Amygdala (tissue), 56 donors: ENCODE data around the gene MBOAT7.

Experiments used
- DNase-seq, 56 donors: peaks; one replicate each; lab custom pipeline; 2025; lab: John Stamatoyannopoulos, UW

Gene MBOAT7

DNA sequence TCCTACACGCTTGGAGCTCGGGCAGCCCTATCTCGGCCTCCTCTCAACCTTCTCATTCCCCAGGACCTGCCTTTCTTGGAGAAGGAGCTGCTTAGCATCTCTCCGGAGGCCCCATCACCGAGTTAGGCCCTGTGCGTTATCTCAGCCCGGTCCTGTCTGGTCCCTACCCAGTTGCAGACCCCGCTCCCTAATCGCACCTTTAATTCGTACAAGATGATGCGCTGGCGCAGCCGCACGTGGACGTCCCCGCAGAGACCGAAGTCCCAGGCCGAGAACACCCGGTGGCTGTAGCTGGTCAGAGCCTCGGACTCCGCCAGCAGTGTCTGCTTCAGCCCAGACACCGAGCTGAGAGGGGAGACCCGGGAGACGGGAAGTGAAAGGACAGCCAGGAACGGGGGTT lies 24.2 kb downstream of the MBOAT7 start:
- DNase-seq, result no peak

- peak in 3 of 56 donors; percentile 11 to 24 (median 23) for DNase-seq
These were observed 24.9 kb downstream of the MBOAT7 start for GRCh38 chr19:54164369-54165068.

- DNase-seq, result no peak
These were observed 26.5 kb downstream of the MBOAT7 start for GRCh38 chr19:54162884-54163283.

DNA sequence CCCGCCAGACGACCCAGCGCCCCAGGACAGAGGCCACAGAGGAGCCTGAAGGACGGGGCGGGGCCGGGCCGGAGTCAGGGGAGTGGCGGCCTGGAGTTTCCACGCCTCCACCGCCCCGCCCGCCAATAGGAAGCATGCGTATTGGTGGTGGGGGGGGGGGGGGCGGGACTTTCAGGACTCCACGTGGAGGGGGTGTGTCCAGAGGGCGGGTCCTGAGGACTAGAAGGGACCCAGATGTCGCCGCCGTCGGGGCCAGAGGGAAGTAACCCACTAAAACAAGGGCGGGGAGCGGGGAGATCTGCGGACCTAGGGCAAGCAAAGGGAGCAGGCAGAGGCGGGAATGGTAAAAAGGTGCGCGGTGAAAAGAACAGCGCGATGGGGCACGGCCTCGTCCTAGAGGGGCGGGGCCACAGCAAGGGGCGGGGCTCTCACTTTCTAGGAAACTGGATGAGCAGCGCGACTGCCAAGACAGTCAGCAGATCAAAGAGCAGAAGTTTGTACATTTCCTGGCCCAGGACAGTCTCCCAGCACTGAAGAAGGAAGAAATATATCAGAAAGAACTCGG lies 27.1 kb downstream of the MBOAT7 start:
- DNase-seq, result peak in 37 of 56 donors; percentile 8 to 65 (median 40)

DNA sequence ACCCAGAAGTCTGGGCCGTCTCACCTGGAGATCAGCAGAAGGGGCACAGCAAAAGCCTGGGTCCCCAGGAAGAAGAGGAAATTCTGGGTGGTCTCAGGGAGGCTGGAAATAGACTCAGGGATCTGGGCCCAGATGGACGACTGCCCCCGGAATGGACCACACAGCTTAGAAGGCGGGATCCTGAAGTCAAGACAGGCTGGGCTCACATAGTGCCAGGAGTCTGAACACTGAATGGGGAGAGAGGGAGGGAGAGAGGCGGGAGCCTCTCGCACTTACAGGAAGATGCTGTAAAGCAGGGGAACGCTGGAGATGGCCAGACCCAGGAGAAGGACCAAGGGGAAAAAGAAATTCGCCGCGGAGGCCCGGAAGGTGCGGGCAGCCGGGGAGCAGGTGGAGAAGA lies 28.5 kb downstream of the MBOAT7 start:
- DNase-seq, result no peak

- peak in 2 of 56 donors; percentile 27 to 41 for DNase-seq
These were observed 29.1 kb downstream of the MBOAT7 start for GRCh38 chr19:54160182-54160811.

DNA sequence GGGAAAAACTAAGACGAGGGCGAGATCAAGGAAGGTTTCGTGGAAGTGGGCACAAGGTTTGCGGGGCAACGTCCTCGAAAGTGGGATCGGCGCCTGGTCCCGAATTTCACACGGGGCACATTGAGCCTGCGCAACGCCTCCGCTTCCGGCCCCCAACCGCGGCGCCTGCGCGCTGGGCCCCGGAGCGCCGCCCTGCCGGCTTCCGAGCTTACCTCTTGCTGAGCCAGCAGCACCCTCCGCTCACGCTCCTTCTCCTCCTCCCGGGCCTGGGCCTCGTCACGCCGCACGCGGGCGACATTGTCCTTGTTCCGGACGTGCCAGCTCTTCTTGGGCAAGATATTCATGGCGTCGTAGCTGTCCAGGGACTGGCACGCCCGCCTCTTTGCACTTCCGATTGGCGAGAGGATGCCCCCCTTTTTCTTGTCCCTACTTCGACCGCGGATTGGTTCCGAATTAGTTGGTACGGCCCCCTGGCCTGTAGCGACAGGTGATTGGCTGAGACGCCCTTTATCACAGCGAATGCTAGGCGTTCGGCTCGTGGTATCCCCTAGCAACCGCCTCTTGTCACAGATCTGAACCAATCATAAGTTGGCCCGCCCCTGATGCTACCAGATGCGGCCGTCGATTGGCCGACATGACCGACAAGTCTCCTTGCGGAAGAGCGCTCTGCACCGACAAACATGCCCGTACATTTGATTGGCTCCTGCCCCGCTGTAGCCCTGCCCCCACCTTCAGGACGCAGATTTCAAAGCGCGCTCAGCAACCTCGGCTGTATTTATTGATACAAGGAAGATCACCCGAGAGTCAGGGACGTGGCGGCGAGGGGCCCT lies 29.8 kb downstream of the MBOAT7 start, which contains the start of gene LENG1:
LENG1 (minus strand) TSS at position 370 of the 830 bp plus-strand sequence; CDS start at position 344, 26 bp downstream.
- peak; percentile 92 to 100 (median 99) for DNase-seq

- DNase-seq, result peak in 2 of 56 donors; percentile 10 to 46
These were observed 30.5 kb downstream of the MBOAT7 start for GRCh38 chr19:54158812-54159351.

DNA sequence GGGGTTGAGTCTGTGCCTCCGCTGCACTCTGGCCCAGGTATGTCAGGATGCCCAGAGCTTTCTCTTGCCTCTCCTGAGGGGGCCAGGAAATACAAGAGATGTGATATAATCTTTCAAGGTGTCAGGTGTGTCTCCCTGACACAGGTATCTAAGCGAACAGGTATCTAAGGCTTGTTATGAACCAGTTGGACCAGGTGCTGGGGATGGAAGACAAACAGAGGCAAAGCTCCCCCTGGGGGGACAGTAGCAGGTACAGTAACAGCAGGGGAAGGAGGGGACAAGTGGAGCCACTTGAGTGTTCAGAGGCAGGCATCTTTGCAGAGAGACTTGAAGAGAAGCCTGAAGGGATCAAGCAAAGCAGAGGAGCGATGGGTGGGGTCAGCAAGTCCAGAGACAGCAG lies 32.4 kb downstream of the MBOAT7 start:
- no peak for DNase-seq

DNA sequence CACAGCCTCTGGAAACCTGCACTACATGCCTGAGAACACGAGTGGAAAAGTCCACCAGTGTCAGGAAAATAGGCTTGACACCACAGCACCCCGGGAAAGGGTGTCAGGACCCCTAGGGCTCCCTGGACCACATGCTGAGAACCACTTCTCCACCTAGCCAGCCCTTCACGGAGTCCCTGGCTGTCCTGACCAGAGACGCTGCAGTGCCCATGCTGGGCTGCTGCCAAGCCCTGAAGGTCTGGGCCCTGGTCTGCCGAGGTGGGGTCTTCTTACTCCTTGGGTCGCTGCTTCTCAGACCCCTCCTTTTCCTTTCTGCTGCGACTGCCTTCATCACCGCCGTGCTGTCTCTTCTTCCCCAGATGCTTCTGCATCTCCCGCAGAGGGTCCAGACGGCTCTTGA lies 32.9 kb downstream of the MBOAT7 start:
- no peak for DNase-seq

DNA sequence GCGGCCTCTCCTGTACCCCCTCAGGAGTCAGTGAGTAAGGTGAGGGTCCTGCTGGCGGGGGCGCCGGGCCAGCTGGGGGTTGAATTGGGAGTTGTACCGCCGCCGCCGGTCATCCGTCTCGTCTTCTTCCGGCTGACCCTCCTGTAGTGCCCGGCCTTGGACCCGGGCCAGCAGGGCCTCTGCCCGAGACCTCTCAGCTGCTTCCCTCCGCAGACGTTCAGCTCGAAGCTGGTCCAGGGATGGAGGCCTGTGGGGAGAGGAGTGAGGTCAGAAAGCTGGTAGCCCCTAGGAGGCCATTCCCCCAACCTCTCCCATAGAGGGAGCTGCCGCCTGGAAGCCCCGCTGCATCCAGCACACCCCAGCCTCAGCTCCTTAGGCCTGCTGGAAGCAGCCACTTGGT lies 33.7 kb downstream of the MBOAT7 start:
- DNase-seq, result peak in 1 of 56 donors; percentile 18

GRCh38 chr19:54154603-54155345 lies 34.6 kb downstream of the MBOAT7 start:
- DNase-seq, result no peak

DNA sequence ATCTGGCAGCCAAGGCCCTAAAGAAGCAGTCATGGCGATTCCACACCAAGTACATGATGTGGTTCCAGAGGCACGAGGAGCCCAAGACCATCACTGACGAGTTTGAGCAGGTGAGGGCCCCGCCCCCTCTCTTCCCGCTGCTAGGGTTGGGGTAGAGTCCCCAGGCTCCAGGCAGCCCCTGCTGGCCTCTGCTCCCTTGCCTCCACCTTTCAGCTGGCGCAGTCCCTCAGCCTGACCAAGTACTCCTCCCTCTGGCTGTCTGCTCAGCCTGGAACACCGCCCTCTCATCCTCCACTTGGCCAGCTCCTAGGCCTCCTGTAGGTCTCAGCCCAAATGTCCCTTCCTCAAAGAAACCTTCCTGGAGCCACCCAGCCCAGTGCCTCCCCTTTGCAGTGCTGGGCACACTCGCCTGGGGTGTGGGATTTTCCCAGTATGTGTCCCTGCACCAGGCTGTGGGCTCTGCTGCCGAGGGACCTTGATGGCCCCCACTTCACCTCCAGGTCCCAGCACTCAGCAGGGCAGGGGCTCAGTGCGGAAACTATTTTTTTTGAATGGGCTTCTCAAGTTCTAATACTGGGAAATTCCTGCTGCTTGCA lies 35.6 kb downstream of the MBOAT7 start:
- DNase-seq, result no peak

GRCh38 chr19:54152878-54153524 lies 36.4 kb downstream of the MBOAT7 start:
- no peak for DNase-seq

DNA sequence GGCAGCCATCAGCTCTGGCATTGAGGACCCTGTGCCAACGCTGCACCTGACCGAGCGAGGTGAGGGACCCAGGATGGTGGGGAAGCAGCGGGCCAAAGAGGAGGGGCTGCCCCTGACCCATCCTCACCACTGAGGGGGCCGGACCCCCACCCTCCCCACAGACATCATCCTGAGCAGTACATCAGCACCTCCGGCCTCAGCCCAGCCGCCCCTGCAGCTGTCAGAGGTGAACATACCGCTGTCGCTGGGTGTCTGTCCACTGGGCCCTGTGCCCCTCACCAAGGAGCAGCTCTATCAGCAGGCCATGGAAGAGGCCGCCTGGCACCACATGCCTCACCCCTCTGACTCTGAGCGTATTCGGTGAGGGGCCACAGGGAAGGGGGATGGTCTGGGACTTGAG lies 37.1 kb downstream of the MBOAT7 start:
- DNase-seq, result no peak

- DNase-seq, result no peak
These were observed 37.9 kb downstream of the MBOAT7 start for GRCh38 chr19:54151362-54152035.

DNA sequence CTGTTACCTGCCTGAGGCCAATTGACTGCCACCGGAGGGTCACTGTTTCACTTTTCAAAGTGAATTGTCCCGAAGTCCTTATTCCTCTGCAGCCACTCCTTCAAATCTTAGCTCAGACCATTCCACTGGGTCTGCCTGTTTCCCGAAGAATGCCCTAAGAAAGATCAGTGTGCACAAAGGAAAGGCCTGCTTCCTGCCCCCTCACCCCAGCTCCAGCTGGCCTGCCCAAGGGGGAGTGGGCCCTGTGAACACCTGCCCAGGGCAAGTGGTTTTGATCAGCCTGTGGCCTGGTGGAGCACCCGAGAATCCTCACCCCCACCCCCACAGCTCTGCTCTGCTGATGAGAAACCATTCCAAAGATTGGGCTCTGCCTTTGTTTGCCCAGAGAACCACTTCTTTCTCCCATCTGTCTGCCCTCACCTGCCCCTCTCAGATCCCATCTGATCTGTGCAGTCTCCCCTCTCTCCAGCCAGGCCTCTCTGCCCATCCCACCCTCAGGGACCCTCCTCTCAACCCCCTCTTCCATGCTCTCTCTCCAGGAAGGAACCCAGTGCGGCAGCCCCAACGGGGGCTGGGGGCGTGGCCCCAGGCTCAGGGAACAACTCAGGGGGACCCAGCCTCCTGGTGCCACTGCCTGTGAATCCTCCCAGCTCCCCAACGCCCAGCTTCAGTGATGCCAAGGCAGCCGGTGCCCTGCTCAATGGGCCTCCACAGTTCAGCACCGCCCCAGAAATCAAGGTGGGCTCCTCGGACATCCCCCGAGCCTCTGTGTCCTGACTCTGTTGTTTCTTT lies 40.2 kb downstream of the MBOAT7 start:
- DNase-seq, result no peak

DNA sequence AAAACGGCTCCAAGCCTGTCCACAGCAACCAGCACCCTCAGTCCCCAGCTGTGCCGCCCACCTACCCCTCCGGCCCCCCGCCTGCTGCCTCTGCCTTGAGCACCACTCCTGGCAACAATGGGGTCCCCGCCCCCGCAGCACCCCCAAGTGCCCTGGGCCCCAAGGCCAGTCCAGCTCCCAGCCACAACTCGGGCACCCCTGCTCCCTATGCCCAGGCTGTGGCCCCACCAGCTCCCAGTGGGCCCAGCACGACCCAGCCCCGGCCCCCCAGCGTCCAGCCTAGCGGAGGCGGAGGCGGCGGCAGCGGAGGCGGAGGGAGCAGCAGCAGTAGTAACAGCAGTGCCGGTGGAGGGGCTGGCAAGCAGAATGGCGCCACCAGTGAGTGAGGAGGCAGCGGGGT lies 41.2 kb downstream of the MBOAT7 start:
- DNase-seq, result peak in 1 of 56 donors; percentile 57
